HUES48 (cell line): ENCODE data around the gene ZNF594.
"Not testable (repeated sequence)": the region's sequence is repeated elsewhere in the genome, so short reads cannot be mapped to it uniquely, and the experiment has no call there.

Experiments used
- H3K27ac ChIP-seq: one replicate; pipeline ENCODE4 v1.7.0; 2013; ENCODE audit warnings: low read depth, low read length, inconsistent platforms
- H3K27me3 ChIP-seq: 2 replicates; pipeline ENCODE4 v1.6.1; 2013; ENCODE audit warnings: mild to moderate bottlenecking, low read length; ENCODE audit not compliant: control insufficient read depth, insufficient read depth
- H3K36me3 ChIP-seq: 2 replicates; pipeline ENCODE4 v1.6.1; 2013; ENCODE audit warnings: low read length; ENCODE audit not compliant: control insufficient read depth, insufficient read depth
- H3K4me1 ChIP-seq: 2 replicates; pipeline ENCODE4 v1.6.1; 2013; ENCODE audit warnings: mild to moderate bottlenecking, low read length; ENCODE audit not compliant: control insufficient read depth, insufficient read depth
- H3K4me3 ChIP-seq: 2 replicates; pipeline ENCODE4 v1.5.1; 2013; ENCODE audit warnings: mild to moderate bottlenecking, low read depth, low read length
- H3K9ac ChIP-seq: 2 replicates; pipeline ENCODE4 v1.6.1; 2013; ENCODE audit warnings: mild to moderate bottlenecking, low read depth, low read length, moderate library complexity
- H3K9me3 ChIP-seq: 2 replicates; pipeline ENCODE4 v1.6.1; 2013; ENCODE audit warnings: low read length; ENCODE audit not compliant: control insufficient read depth, insufficient read depth

The ZNF594 gene

GRCh38 chr17:5164436-5164835, 27.2 kb downstream of the ZNF594 start:
- Histone ChIP-seq H3K27me3 (no peaks in the 10 kb centered on the region), H3K9me3 (no peaks in the 10 kb centered on the region), H3K27ac (no peak overlapping the region), H3K4me1 (no peaks in the 10 kb centered on the region), H3K36me3 (no peaks in the 10 kb centered on the region), H3K4me3 (no peak overlapping the region), H3K9ac (no peak overlapping the region)

DNA sequence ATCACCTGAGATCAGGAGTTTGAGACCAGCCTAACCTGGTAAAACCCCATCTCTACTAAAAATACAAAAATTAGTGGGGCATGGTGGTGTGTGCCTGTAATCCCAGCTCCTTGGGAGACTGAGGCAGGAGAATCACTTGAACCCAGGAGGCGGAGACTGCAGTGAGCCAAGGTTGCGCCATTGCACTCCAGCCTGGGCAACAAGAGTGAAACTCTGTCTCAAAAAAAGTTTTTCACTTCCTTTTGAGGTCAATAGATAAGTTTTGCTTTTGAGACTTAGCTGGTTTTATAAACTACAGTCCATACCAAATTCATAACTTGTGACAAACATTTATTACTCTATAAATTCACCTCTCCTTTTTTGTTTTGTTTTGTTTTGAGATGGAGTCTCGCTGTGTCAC, 29.9 kb downstream of the ZNF594 start:
- H3K9me3 ChIP-seq = not testable (repeated sequence)

GRCh38 chr17:5160702-5161101, 31.0 kb downstream of the ZNF594 start:
- not testable (repeated sequence) for H3K4me3 ChIP-seq, H3K4me1 ChIP-seq, H3K27me3 ChIP-seq, H3K36me3 ChIP-seq, H3K27ac ChIP-seq, H3K9me3 ChIP-seq, H3K9ac ChIP-seq

More for the DNA sequence above, 29.9 kb downstream of the ZNF594 start:
- H3K9ac ChIP-seq, H3K4me1 ChIP-seq, H3K4me3 ChIP-seq, H3K27me3 ChIP-seq, H3K27ac ChIP-seq, H3K36me3 ChIP-seq: not testable (repeated sequence)

- not testable (repeated sequence) for H3K27ac ChIP-seq, H3K36me3 ChIP-seq, H3K9ac ChIP-seq, H3K4me3 ChIP-seq, H3K9me3 ChIP-seq, H3K4me1 ChIP-seq, H3K27me3 ChIP-seq
These were observed 45.5 kb downstream of the ZNF594 start for GRCh38 chr17:5146122-5146521.

GRCh38 chr17:5142877-5143276, 48.8 kb downstream of the ZNF594 start:
- not testable (repeated sequence) for H3K27me3 ChIP-seq, H3K9ac ChIP-seq, H3K9me3 ChIP-seq, H3K4me3 ChIP-seq, H3K27ac ChIP-seq, H3K4me1 ChIP-seq, H3K36me3 ChIP-seq

DNA sequence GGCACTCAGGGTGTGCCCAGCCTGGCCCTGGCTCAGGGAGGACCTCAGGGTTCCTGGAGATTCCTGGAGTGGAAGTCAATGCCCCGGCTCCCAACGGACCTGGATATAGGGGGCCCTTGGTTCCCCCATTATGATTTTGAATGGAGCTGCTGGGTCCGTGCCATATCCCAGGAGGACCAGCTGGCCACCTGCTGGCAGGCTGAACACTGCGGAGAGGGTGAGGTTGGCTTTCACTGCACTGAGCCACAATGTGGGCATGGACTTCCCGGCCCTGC, 52.3 kb downstream of the ZNF594 start:
- H3K4me1 ChIP-seq = no peaks in the 10 kb centered on the region
- H3K4me3 ChIP-seq = no peak overlapping the region
- no peak overlapping the region for H3K27ac ChIP-seq
- H3K9ac ChIP-seq = no peak overlapping the region
- H3K27me3 ChIP-seq = no peaks in the 10 kb centered on the region
- no peaks in the 10 kb centered on the region for H3K36me3 ChIP-seq
- no peaks in the 10 kb centered on the region for H3K9me3 ChIP-seq

GRCh38 chr17:5138616-5139457, 52.8 kb downstream of the ZNF594 start:
- Histone ChIP-seq H3K9me3 (no peaks in the 10 kb centered on the region), H3K27ac (no peak overlapping the region), H3K4me1 (no peaks in the 10 kb centered on the region), H3K4me3 (no peak overlapping the region), H3K9ac (no peak overlapping the region), H3K27me3 (no peaks in the 10 kb centered on the region), H3K36me3 (no peaks in the 10 kb centered on the region)

DNA sequence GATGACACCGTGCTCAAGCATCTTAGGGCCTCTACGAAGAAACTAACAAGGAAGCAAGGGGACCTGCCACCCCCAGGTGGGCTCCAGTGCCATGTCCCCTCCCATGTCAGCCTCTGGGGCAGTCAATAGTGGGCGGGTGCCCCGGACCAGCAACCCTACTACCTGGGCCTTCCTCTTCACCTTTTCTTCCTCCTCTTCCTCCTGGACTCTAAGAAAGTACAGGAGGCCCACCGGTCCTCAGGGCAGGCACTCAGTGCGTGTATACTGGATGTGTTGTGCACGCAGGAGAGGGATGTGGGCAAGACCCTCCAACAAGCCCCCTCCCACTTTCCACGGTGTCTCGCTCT, 53.5 kb downstream of the ZNF594 start:
- not testable (repeated sequence) for H3K27ac ChIP-seq, H3K9me3 ChIP-seq, H3K27me3 ChIP-seq, H3K36me3 ChIP-seq, H3K4me3 ChIP-seq, H3K9ac ChIP-seq, H3K4me1 ChIP-seq

DNA sequence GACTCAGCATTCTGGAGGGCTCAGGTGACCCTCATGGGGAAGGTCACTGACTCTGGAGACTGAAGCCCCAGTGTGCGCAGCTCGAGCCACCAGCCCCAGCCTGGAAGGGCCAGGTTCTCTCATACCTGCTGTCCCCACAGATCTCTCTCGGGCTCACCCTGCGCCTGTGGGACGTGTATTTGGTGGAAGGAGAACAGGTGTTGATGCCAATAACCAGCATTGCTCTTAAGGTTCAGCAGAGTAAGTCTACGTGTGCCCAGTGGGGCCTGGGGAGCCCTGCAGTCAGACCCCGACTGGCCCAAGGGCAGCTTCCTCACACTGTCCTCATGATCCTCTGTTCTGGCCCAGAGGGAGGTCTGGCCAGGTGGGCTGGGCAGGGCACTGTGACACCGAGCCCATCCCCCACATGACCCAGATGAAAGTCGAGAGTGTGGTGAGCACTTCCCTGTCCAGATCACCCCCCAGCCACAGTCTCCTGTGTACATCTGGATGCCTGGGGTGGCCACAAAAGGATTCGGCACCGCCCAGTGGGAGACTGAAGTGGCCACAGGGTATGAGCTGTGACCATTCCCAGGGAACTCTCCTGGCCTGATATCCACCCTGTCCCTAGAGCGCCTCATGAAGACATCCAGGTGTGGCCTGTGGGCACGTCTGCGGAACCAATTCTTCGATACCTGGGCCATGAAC, 54.0 kb downstream of the ZNF594 start:
- H3K27ac ChIP-seq, H3K4me1 ChIP-seq, H3K27me3 ChIP-seq, H3K9ac ChIP-seq, H3K36me3 ChIP-seq, H3K9me3 ChIP-seq, H3K4me3 ChIP-seq: not testable (repeated sequence)

- H3K4me3 ChIP-seq, H3K9me3 ChIP-seq, H3K27ac ChIP-seq, H3K36me3 ChIP-seq, H3K9ac ChIP-seq, H3K27me3 ChIP-seq, H3K4me1 ChIP-seq: not testable (repeated sequence)
These were observed 54.9 kb downstream of the ZNF594 start for GRCh38 chr17:5136580-5137412.
